ENCODE data around the gene API5. TPM values are rescaled to one million over a fixed set of nuclear protein-coding genes. Genes with fewer than 3 reads are reported as not detected.

API5 gene
- total and polyA plus RNA-seq, 7 donors: 38.4 to 125 (median 73.7) TPM

DNA sequence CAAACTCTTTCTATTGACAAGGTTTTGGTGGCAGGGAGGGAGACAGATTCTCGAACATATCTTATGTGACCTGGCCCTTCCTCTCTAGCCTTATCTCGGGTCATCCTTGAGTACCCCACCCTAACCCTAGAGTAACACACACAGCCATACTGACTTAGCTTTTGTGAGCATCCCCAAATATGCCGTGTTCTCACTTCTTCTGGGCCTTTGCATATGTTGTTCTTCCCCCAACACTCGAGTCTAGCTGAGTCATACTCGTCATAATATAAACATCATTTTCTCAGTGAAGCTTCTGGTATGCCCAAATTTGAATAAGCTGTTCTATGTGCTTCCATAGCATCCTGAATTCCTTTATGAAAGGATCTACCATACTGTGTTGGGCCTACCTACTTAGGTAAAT is 54.9 kb downstream of the API5 start:
- Histone ChIP-seq H3K27ac (peak overlapping the region in 1 of 4 donors; percentile 36), H3K4me3 (no peak overlapping the region), H3K4me1 (peaks cover 0 to 33% (median 19%) of the 10 kb centered on the region in 4 donors), H3K27me3 (no peaks in the 10 kb centered on the region), H3K36me3 (peaks cover 0 to 15% (median 0%) of the 10 kb centered on the region in 4 donors), H3K9me3 (no peaks in the 10 kb centered on the region)
- DNase-seq: no peak
- TF ChIP-seq POLR2A (IDR thresholded peaks at IDR 0.05): no peak
- intact Hi-C loops (cut with DNase I): no loop called here
- 76 to 77% methylated on average over 5 of the region's 5 CpGs for WGBS, 2 donors

DNA sequence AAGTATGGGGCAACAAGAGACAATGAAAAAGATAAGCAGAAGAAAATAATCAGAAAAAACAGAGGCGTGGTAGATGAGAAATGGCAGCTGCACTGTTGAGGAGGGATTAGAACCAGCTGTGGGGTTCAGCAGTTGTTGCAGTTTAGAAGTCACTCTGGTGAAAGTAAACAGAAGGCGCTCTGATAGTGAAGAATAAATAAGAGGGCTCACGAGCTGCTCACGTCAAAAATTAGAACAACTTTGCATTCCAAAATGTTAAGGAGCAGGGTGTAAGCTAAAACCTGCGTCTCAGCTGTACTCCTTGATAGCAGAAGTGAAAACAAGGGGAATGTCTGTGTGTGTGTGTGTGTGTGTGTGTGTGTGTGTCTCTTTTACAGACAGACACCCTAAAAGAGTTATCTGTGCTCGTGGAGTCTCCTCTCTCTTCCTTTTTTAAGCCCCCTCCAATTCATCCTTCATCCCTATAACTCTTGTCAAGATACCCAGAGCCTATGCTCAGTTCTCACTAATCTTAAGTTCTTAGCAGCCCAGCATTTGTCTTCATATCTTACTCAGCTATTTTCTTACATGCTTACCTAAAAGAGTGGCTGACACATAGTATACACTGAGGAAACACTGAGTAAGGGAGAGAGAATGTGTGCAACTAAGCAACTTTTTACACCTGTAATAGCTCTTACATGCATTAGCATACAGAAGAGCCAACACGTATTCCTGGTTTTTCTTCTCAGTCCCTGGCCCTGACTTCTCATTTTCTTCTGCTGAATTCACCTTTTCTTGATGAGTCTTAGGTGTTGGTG is 55.8 kb downstream of the API5 start:
- Histone ChIP-seq H3K4me1 (peaks cover 0 to 33% (median 19%) of the 10 kb centered on the region in 4 donors), H3K4me3 (no peak overlapping the region), H3K27ac (no peak overlapping the region), H3K36me3 (peaks cover 0 to 11% (median 0%) of the 10 kb centered on the region in 4 donors), H3K9me3 (no peaks in the 10 kb centered on the region), H3K27me3 (no peaks in the 10 kb centered on the region)
- TF ChIP-seq POLR2AphosphoS5 (IDR thresholded peaks at IDR 0.05) (no peak), POLR2A (IDR thresholded peaks at IDR 0.05) (no peak), EP300 (IDR thresholded peaks at IDR 0.05) (no peak)
- TF ChIP-seq, protein P1, sequence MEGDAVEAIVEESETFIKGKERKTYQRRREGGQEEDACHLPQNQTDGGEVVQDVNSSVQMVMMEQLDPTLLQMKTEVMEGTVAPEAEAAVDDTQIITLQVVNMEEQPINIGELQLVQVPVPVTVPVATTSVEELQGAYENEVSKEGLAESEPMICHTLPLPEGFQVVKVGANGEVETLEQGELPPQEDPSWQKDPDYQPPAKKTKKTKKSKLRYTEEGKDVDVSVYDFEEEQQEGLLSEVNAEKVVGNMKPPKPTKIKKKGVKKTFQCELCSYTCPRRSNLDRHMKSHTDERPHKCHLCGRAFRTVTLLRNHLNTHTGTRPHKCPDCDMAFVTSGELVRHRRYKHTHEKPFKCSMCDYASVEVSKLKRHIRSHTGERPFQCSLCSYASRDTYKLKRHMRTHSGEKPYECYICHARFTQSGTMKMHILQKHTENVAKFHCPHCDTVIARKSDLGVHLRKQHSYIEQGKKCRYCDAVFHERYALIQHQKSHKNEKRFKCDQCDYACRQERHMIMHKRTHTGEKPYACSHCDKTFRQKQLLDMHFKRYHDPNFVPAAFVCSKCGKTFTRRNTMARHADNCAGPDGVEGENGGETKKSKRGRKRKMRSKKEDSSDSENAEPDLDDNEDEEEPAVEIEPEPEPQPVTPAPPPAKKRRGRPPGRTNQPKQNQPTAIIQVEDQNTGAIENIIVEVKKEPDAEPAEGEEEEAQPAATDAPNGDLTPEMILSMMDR (IDR thresholded peaks at IDR 0.05): no peak
- 58 to 64% methylated on average over 7 of the region's 7 CpGs for WGBS, 2 donors
- intact Hi-C loops (cut with DNase I): no loop called here
- DNase-seq: no peak

DNA sequence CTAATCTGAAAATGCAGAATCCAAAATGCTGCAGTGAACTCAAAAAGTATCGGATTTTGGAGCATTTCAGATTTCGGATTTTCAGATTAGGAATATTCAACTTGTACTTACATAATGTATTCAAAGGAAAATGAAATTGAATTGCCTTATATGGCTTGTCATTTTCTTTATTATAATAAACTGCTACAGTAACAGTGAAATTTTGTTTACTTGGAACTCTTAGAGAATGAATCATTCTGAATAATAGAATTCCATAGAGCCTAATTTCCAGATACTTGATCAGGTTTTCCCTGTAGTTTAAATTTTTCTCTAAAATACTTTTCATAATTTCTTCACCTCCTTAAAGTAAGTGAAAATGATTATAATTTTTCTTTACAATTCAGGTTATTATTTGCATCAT is 64.3 kb downstream of the API5 start:
- H3K27me3 ChIP-seq: no peaks in the 10 kb centered on the region
- H3K4me1 ChIP-seq: peaks cover 0 to 9% (median 0%) of the 10 kb centered on the region in 4 donors
- intact Hi-C loops (cut with DNase I): no loop called here
- H3K36me3 ChIP-seq: peaks cover 0 to 19% (median 0%) of the 10 kb centered on the region in 4 donors
- TF ChIP-seq POLR2AphosphoS5 (IDR thresholded peaks at IDR 0.05) (no peak), EP300 (IDR thresholded peaks at IDR 0.05) (no peak), POLR2A (IDR thresholded peaks at IDR 0.05) (no peak)
- TF ChIP-seq, protein P1 (IDR thresholded peaks at IDR 0.05): no peak
- DNase-seq: no peak
- no peak overlapping the region for H3K4me3 ChIP-seq
- H3K9me3 ChIP-seq: no peaks in the 10 kb centered on the region
- 98% methylated on average over 2 of the region's 2 CpGs for WGBS, 2 donors
- H3K27ac ChIP-seq: no peak overlapping the region

DNA sequence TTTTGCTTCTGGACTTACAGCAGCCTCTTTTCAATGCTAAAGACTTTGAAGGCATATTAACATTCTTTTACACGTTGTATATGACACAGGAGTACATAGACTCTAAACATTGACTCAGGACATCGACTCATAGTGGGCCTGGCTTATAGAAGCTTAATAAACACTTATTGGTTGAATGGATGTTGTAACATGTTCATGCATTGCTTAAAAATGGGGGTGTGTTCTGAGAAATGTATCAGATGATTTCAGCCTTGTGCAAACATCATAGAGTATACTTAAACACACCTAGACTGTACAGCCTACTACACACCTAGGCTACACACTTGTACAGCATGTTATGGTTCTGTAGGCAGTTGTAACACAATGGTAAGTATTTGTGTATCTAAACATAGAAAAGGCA is 64.8 kb downstream of the API5 start:
- Histone ChIP-seq H3K27ac (no peak overlapping the region), H3K4me3 (no peak overlapping the region), H3K36me3 (peaks cover 0 to 19% (median 0%) of the 10 kb centered on the region in 4 donors), H3K27me3 (no peaks in the 10 kb centered on the region), H3K4me1 (peaks cover 0 to 9% (median 0%) of the 10 kb centered on the region in 4 donors), H3K9me3 (no peaks in the 10 kb centered on the region)
- intact Hi-C loops (cut with DNase I): no loop called here
- DNase-seq: no peak
- 16 to 53% methylated on average over 2 of the region's 2 CpGs for WGBS, 2 donors
- no peak for TF ChIP-seq EP300 (IDR thresholded peaks at IDR 0.05)
- no peak for TF ChIP-seq POLR2AphosphoS5 (IDR thresholded peaks at IDR 0.05)
- TF ChIP-seq, protein P1 (IDR thresholded peaks at IDR 0.05): no peak
- TF ChIP-seq POLR2A (IDR thresholded peaks at IDR 0.05): no peak

DNA sequence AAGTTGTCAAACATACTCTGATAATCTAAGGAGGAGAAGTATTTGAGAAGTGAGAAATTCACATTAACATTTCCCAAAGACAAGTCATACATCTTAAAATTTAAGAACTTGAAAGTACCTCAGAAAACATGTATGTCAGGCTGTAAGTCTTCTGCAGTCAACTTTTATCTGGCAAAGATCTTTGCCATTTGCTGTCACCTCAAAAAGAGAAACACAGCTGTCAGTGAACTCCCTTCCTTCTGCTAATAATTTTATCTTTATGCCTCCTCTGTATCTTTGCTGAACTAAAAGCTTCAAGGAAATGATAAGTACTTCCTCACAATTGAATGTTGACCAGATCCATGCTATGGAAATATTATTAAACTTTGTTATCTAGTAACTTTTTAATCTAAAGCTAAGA is 65.6 kb downstream of the API5 start:
- TF ChIP-seq EP300 (IDR thresholded peaks at IDR 0.05): no peak
- no peak for TF ChIP-seq POLR2A (IDR thresholded peaks at IDR 0.05)
- TF ChIP-seq, protein P1 (IDR thresholded peaks at IDR 0.05): no peak
- TF ChIP-seq POLR2AphosphoS5 (IDR thresholded peaks at IDR 0.05): no peak
- no peak for DNase-seq
- no peaks in the 10 kb centered on the region for H3K27me3 ChIP-seq
- H3K4me1 ChIP-seq: peaks cover 0 to 9% (median 0%) of the 10 kb centered on the region in 4 donors
- H3K27ac ChIP-seq: no peak overlapping the region
- H3K9me3 ChIP-seq: no peaks in the 10 kb centered on the region
- intact Hi-C loops (cut with DNase I): no loop called here
- H3K4me3 ChIP-seq: no peak overlapping the region
- H3K36me3 ChIP-seq: peaks cover 0 to 25% (median 0%) of the 10 kb centered on the region in 4 donors

Data from sigmoid colon (tissue), 7 donors.